Progenitor cell of endocrine pancreas (in vitro differentiated cells): ENCODE measurements around the gene DBNDD1. TPM values are rescaled to one million over a fixed set of nuclear protein-coding genes. Genes with fewer than 3 reads are reported as not detected.

Experiments
- DNase-seq: peaks from one replicate; pipeline ENCODE4 v3.0.0; 2021; ENCODE audit warnings: low spot score; ENCODE audit not compliant: unreplicated experiment
- H3K27ac Mint-ChIP-seq: 2 replicates; pipeline ENCODE4 v1.8.0; 2021; ENCODE audit warnings: mild to moderate bottlenecking, moderate library complexity, mixed read lengths
- H3K27me3 Mint-ChIP-seq: 2 replicates; pipeline ENCODE4 v1.8.0; 2021; ENCODE audit warnings: mixed read lengths
- H3K36me3 Mint-ChIP-seq: 2 replicates; pipeline ENCODE4 v1.8.0; 2022; ENCODE audit warnings: mixed read lengths; ENCODE audit not compliant: insufficient read depth
- H3K4me1 Mint-ChIP-seq: 2 replicates; pipeline ENCODE4 v1.8.0; 2021; ENCODE audit warnings: low read depth, mixed read lengths
- H3K4me3 Mint-ChIP-seq: 2 replicates; pipeline ENCODE4 v1.8.0; 2021; ENCODE audit warnings: low read depth, mild to moderate bottlenecking, moderate library complexity, mixed read lengths
- H3K9me3 Mint-ChIP-seq: 2 replicates; pipeline ENCODE4 v1.8.0; 2021; ENCODE audit warnings: low read depth, mixed read lengths
- total RNA-seq: library from RNA; stranded (reverse); gene quantifications from 2 replicates; pipeline ENCODE4 v1.2.1, GENCODE V29; 2021
- TF ChIP-seq, protein P1 (sequence below): fragments of 200-600 bp; sonication (generic); IDR thresholded peaks from one replicate; pipeline ENCODE4 v1.5.0; 2021; ENCODE audit warnings: antibody characterized with exemption, mild to moderate bottlenecking; ENCODE audit not compliant: unreplicated experiment

DBNDD1 gene
- total RNA-seq, 1 donor from 2014 or later: 57.4 TPM

DNA sequence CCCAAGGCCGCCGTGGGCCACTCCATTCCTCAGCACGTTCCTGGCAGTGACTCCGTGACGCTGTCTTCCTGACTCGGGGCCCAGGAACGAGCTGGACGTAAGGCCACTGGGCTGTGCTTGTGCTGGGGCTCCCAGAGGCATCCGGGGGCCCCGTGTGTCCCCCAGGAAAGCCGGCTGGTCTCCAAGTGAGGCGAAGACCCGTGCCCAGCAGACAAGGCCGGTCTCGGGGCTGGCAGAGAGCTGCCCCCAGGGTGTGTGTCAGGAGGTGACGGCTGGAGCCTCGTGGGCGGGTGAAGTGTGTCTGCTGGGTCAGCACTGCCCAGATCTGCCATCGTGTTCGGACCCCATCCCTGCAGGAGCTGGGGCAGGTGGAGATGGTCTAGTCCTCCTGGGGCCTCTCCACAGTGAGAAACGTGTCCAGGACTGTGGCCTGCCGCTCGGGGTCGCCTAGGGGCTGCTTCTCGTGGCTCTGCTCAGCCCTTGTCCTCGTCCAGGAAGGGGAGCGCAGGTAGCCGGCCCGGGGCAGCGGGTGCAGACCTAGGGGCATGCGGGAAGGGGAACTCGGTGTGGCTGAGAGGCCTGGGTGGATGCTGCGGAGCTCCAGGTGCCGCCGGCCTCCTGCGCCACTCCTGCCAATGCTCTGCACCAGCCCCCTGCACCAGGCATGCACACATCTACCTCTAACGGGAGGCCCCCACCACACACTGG, 13.1 kb downstream of the DBNDD1 start:
- no peaks in the 10 kb centered on the region for H3K27me3 Mint-ChIP-seq
- no peaks in the 10 kb centered on the region for H3K4me1 Mint-ChIP-seq
- no peak overlapping the region for H3K4me3 Mint-ChIP-seq
- TF ChIP-seq, protein P1, sequence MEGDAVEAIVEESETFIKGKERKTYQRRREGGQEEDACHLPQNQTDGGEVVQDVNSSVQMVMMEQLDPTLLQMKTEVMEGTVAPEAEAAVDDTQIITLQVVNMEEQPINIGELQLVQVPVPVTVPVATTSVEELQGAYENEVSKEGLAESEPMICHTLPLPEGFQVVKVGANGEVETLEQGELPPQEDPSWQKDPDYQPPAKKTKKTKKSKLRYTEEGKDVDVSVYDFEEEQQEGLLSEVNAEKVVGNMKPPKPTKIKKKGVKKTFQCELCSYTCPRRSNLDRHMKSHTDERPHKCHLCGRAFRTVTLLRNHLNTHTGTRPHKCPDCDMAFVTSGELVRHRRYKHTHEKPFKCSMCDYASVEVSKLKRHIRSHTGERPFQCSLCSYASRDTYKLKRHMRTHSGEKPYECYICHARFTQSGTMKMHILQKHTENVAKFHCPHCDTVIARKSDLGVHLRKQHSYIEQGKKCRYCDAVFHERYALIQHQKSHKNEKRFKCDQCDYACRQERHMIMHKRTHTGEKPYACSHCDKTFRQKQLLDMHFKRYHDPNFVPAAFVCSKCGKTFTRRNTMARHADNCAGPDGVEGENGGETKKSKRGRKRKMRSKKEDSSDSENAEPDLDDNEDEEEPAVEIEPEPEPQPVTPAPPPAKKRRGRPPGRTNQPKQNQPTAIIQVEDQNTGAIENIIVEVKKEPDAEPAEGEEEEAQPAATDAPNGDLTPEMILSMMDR: no peak
- H3K36me3 Mint-ChIP-seq: no peaks in the 10 kb centered on the region
- H3K27ac Mint-ChIP-seq: no peak overlapping the region
- no peaks in the 10 kb centered on the region for H3K9me3 Mint-ChIP-seq
- DNase-seq: no peak

DNA sequence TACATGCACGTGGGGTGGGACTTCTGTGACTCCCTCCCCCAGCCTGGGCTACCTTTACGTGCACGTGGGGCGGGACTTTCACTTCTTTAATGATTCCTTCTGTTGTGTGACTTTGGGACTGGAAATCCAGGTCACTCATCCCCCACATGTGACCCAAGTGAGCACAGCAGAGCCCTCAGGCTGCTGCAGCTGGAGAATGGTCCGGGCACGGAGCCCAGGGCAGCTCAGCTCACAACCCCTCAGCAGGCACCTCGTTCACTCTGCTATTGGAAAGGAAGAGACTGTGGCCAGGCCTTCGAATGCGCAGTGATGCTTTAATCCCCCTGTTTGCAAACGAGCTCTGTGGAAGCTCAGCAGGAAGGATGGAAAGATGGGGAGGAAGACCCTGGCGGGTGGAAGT, 14.7 kb downstream of the DBNDD1 start:
- Mint-ChIP-seq H3K4me3 (no peak overlapping the region), H3K27me3 (no peaks in the 10 kb centered on the region), H3K36me3 (peaks cover 3% of the 10 kb centered on the region), H3K27ac (no peak overlapping the region), H3K4me1 (no peaks in the 10 kb centered on the region), H3K9me3 (no peaks in the 10 kb centered on the region)
- DNase-seq: no peak
- TF ChIP-seq, protein P1: no peak

DNA sequence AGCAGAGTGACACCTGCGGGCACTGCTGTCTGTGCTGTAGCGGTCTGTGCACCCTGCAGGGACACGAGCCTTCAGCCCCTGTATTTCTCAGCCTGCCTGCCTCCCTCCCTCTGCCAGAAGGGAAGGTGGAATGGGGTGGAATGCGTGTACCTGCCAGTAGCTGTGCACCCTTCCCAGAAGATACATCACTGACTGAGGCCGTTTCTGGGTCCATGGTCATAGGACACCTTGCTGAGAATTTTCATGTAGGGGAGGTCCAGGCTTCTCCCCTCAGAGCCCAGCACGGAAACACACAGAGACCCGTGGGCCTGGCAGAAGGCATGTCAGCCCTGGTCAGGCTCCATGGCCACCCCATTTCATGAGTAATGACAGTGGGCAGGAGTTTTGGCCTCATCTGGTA, 16.5 kb downstream of the DBNDD1 start:
- no peak for DNase-seq
- H3K27me3 Mint-ChIP-seq: no peaks in the 10 kb centered on the region
- no peak overlapping the region for H3K4me3 Mint-ChIP-seq
- H3K4me1 Mint-ChIP-seq: no peaks in the 10 kb centered on the region
- peaks cover 4% of the 10 kb centered on the region for H3K36me3 Mint-ChIP-seq
- no peaks in the 10 kb centered on the region for H3K9me3 Mint-ChIP-seq
- TF ChIP-seq, protein P1: no peak
- peak overlapping the region; percentile 45 for H3K27ac Mint-ChIP-seq

DNA sequence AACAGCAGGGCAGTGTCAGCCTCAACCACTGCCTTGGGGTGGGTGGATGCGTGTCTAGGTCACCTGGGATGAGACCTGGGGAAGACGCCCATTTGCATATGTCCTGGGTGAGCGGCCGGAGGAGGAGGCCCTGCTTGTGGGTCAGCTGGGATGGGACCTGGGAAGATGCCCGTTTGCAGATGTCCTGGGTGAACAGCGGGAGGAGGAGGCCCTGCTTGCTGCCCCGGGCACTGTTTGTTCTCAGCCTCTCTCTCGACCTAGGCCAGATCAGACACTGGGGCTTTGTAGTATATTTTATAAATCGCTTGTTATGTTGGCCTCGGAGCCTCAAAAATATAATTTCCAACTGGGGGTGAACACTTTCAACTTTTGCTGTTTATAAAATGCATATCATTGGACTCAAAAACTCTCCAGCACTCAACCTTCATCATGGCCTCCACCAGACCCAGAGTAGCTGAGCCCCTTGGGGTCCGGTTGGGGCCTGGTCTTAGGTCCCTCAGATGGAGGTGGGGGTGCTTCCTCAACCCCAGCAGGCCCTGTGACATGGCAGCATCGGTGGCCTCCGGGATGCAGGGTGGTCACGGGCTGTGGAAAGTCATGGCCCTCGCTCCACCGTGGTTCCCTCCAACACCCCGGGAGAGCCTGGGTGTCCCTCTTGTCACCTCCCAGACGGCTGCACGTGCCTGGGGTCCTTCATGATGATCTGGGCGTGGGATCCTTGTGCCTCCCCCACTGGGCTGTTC, 17.3 kb downstream of the DBNDD1 start:
- H3K4me1 Mint-ChIP-seq: no peaks in the 10 kb centered on the region
- DNase-seq: no peak
- peaks cover 4% of the 10 kb centered on the region for H3K36me3 Mint-ChIP-seq
- no peaks in the 10 kb centered on the region for H3K27me3 Mint-ChIP-seq
- TF ChIP-seq, protein P1: no peak
- no peaks in the 10 kb centered on the region for H3K9me3 Mint-ChIP-seq
- H3K27ac Mint-ChIP-seq: no peak overlapping the region
- H3K4me3 Mint-ChIP-seq: no peak overlapping the region

DNA sequence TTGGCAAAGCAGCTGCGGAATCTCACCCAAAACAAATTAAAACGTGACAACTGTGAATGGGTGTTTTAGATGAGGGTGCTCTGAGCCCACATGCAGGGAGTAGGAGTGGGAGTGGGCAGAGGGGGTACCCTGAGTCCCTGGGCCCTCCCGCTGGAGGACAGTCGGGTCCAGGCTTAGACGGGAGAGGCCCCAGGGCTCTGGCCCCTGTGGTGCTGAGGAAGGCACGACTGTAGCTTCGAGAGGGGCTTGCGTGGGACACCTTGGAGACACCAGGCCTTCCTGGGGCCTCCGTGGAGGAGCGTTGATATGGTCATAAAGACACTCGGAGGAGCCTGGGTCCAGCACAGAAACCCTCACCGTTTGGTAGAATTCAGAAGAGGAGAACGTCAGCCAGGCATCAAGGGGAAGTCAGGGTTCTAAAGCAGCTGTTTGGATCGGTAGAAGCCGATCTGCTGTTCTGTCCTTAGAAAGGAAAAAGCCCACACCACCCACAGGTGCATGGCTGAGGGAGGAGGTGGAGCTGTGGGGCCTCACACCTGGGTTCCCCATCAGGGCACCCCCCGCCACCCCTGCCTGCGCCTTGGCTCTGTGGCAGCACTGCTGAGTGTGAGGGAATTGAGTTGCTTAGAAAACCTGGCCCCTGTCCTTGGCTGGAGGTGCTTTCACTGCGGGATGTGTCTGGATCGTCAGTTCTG, 18.4 kb downstream of the DBNDD1 start:
- DNase-seq: no peak
- Mint-ChIP-seq H3K27me3 (no peaks in the 10 kb centered on the region), H3K9me3 (no peaks in the 10 kb centered on the region), H3K4me1 (no peaks in the 10 kb centered on the region), H3K36me3 (peaks cover 11% of the 10 kb centered on the region), H3K27ac (no peak overlapping the region), H3K4me3 (no peak overlapping the region)
- TF ChIP-seq, protein P1: no peak
